HEK293T (cell line): ENCODE results near the gene SERGEF.

Source experiments
- ARNT ChIP-seq: fragments of 450-650 bp; IDR thresholded peaks from 2 replicates; pipeline ENCODE4 v1.6.1; 2017; ENCODE audit warnings: mild to moderate bottlenecking
- FOXA1 ChIP-seq: fragments of 450-650 bp; IDR thresholded peaks from 2 replicates; pipeline ENCODE4 v1.6.1; 2016; ENCODE audit warnings: mild to moderate bottlenecking
- FOXK2 ChIP-seq: fragments of 450-650 bp; IDR thresholded peaks from 2 replicates; pipeline ENCODE4 v1.6.1; 2016; ENCODE audit warnings: mild to moderate bottlenecking
- SP1 ChIP-seq: fragments of 450-650 bp; IDR thresholded peaks from 2 replicates; pipeline ENCODE4 v1.6.1; 2017
- TARDBP ChIP-seq: fragments of 450-650 bp; IDR thresholded peaks from 2 replicates; pipeline ENCODE4 v1.6.1; 2016

GRCh38 chr11:18027475-18027874 lies 14.6 kb upstream of the SERGEF start:
- TF ChIP-seq FOXA1 (no peak), TARDBP (no peak), FOXK2 (no peak), SP1 (no peak), ARNT (no peak)
